Smooth muscle cell (in vitro differentiated cells): ENCODE results near the gene ASAH2. TPM values are rescaled to one million over a fixed set of nuclear protein-coding genes. Genes with fewer than 3 reads are reported as not detected.

Source experiments
- DNase-seq: peaks from one replicate; lab custom pipeline; 2025; ENCODE audit not compliant: unreplicated experiment; lab: John Stamatoyannopoulos, UW
- H2AFZ ChIP-seq: fragments of 200-600 bp; sonication (generic); 2 replicates; pipeline ENCODE4 v1.6.0; 2016; ENCODE audit warnings: antibody characterized with exemption, low read depth, mild to moderate bottlenecking
- H3F3A ChIP-seq: fragments of 200-600 bp; sonication (generic); 2 replicates; pipeline ENCODE4 v1.6.0; 2017; ENCODE audit warnings: antibody characterized with exemption, low read depth
- H3K27ac ChIP-seq: fragments of 200-600 bp; sonication (generic); 2 replicates; pipeline ENCODE4 v1.5.1; 2016; ENCODE audit warnings: low read depth, mild to moderate bottlenecking
- H3K27me3 ChIP-seq: fragments of 200-600 bp; sonication (generic); 2 replicates; pipeline ENCODE4 v1.6.1; 2016; ENCODE audit warnings: low read depth, mild to moderate bottlenecking
- H3K36me3 ChIP-seq: fragments of 200-600 bp; sonication (generic); 2 replicates; pipeline ENCODE4 v1.5.1; 2016; ENCODE audit warnings: low read depth
- H3K4me1 ChIP-seq: fragments of 200-600 bp; sonication (generic); 2 replicates; pipeline ENCODE4 v1.5.1; 2016; ENCODE audit warnings: low read depth
- H3K4me2 ChIP-seq: fragments of 200-600 bp; sonication (generic); 2 replicates; pipeline ENCODE4 v1.6.0; 2016; ENCODE audit warnings: mild to moderate bottlenecking
- H3K4me3 ChIP-seq: fragments of 200-600 bp; sonication (generic); 2 replicates; pipeline ENCODE4 v1.5.1; 2016; ENCODE audit warnings: mild to moderate bottlenecking
- H3K79me2 ChIP-seq: fragments of 200-600 bp; sonication (generic); 2 replicates; pipeline ENCODE4 v1.6.0; 2016; ENCODE audit warnings: low read depth, mild to moderate bottlenecking
- H3K9ac ChIP-seq: fragments of 200-600 bp; sonication (generic); 2 replicates; pipeline ENCODE4 v1.6.0; 2016; ENCODE audit warnings: low read depth
- H3K9me3 ChIP-seq: fragments of 200-600 bp; sonication (generic); replicated peaks from 2 replicates; pipeline ENCODE4 v1.5.1; 2016; ENCODE audit warnings: low read depth
- H4K20me1 ChIP-seq: fragments of 200-600 bp; sonication (generic); 2 replicates; pipeline ENCODE4 v1.6.0; 2016; ENCODE audit warnings: low read depth
- WGBS: methylation state at CpG from one replicate; pipeline ENCODE4 v1.1.7; 2016; ENCODE audit warnings: low lambda C conversion rate; 5-methylcytosine and 5-hydroxymethylcytosine counted together
- polyA plus RNA-seq: library from polyadenylated mRNA; unstranded; fragments of >200 nt; fragmentation: Nextera tagmentation; extraction: Ambion mirVana; gene quantifications from 2 replicates; pipeline ENCODE4 v1.2.1, GENCODE V29; 2016
- total RNA-seq: library from RNA; depleted of rRNA; stranded (reverse); fragments of >200 nt; gene quantifications from 2 replicates; pipeline ENCODE4 v1.2.3, GENCODE V29; 2014
- TF ChIP-seq, protein P1 (sequence below): fragments of 200-600 bp; sonication (generic); IDR thresholded peaks from 2 replicates; pipeline ENCODE4 v1.5.1; 2017; ENCODE audit warnings: borderline replicate concordance, mild to moderate bottlenecking, antibody characterized with exemption; ENCODE audit not compliant: insufficient read depth, poor library complexity, severe bottlenecking

ASAH2 gene
- total and polyA plus RNA-seq, 2 experiments from 2014 or later: 0.93 to 1.3 TPM

DNA sequence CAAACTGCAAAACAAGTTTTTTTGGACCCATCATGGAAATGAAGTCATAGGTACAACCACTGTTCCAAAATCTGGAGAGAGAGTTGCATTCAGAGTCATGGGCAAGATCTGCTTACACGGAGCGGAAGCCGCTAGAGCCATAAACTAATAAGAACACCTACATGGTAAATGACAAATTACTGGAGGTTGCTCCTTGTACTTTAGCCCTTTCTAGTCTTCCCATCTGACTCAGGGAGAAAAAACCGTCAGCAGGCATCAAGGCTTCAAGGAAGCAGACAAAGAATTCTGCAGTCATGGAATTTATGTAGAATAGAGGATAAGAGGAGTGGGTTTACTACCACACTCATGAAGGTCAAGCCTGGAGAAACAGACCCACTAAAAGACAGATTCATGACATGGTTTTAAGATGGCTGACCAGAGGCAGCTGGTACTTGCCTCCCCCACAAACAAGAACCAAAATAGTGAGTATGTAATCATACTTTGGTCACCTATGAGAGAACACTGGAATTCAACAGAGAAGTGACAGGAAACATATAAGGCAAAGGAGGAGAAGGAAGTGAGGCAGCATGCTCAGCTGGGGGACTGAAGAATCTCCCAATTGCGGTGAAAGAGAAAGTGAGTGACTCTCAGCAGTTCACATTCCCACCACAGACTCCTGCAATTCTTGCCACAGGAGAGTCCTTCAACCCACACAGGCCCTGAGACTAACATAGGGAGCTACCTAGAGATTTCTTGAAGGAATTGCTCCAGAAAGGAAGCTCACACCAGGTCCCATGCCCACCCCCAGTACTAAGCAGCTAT lies 42.4 kb upstream of the ASAH2 start:
- 91% methylated on average over 5 of the region's 5 CpGs for WGBS
- DNase-seq: no peak
- no peak overlapping the region for H3K27ac ChIP-seq
- no peaks in the 10 kb centered on the region for H4K20me1 ChIP-seq
- H3K4me1 ChIP-seq: no peaks in the 10 kb centered on the region
- H3K79me2 ChIP-seq: no peaks in the 10 kb centered on the region
- H3K4me2 ChIP-seq: no peak overlapping the region
- H3K9me3 ChIP-seq: no peaks in the 10 kb centered on the region
- no peak overlapping the region for H2AFZ ChIP-seq
- H3K4me3 ChIP-seq: no peak overlapping the region
- H3F3A ChIP-seq: no peaks in the 10 kb centered on the region
- H3K27me3 ChIP-seq: no peaks in the 10 kb centered on the region
- H3K36me3 ChIP-seq: no peaks in the 10 kb centered on the region
- no peak overlapping the region for H3K9ac ChIP-seq
- TF ChIP-seq, protein P1, sequence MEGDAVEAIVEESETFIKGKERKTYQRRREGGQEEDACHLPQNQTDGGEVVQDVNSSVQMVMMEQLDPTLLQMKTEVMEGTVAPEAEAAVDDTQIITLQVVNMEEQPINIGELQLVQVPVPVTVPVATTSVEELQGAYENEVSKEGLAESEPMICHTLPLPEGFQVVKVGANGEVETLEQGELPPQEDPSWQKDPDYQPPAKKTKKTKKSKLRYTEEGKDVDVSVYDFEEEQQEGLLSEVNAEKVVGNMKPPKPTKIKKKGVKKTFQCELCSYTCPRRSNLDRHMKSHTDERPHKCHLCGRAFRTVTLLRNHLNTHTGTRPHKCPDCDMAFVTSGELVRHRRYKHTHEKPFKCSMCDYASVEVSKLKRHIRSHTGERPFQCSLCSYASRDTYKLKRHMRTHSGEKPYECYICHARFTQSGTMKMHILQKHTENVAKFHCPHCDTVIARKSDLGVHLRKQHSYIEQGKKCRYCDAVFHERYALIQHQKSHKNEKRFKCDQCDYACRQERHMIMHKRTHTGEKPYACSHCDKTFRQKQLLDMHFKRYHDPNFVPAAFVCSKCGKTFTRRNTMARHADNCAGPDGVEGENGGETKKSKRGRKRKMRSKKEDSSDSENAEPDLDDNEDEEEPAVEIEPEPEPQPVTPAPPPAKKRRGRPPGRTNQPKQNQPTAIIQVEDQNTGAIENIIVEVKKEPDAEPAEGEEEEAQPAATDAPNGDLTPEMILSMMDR: no peak

DNA sequence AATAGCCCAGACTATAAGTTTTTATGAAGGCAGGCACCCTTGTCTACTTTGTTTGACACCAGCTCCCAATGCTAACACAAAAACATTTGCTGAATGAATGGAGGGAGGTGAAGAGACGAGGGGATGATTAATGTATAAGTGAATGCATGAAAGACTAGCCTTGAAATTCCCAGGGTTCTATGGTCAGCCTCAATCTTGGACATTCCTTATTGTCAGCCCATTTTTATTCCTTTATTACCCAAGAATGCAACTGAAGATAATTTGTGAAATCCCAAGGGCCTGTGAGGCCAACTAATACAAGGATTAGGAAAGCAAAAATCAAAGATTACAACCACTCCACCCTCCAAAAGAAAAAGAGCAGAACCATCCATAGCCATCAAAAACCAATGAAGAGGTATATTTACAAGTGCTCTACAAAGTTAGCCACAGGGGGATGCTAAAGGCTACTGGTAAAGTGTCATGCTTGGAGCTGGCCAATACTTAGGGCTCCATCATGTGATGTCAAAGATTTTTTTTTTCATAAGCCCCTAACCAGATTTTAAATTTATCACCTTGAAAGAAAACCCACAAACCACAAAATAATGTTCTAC lies 40.0 kb upstream of the ASAH2 start:
- DNase-seq: no peak
- Histone ChIP-seq H3F3A (no peaks in the 10 kb centered on the region), H3K4me3 (no peak overlapping the region), H2AFZ (no peak overlapping the region), H3K9me3 (no peaks in the 10 kb centered on the region), H3K36me3 (no peaks in the 10 kb centered on the region), H3K4me1 (no peaks in the 10 kb centered on the region), H3K4me2 (no peak overlapping the region), H3K27me3 (no peaks in the 10 kb centered on the region), H3K27ac (no peak overlapping the region), H3K9ac (no peak overlapping the region), H3K79me2 (no peaks in the 10 kb centered on the region), H4K20me1 (no peaks in the 10 kb centered on the region)
- WGBS: 70% methylated on average over 1 of the region's 1 CpG
- TF ChIP-seq, protein P1: no peak

DNA sequence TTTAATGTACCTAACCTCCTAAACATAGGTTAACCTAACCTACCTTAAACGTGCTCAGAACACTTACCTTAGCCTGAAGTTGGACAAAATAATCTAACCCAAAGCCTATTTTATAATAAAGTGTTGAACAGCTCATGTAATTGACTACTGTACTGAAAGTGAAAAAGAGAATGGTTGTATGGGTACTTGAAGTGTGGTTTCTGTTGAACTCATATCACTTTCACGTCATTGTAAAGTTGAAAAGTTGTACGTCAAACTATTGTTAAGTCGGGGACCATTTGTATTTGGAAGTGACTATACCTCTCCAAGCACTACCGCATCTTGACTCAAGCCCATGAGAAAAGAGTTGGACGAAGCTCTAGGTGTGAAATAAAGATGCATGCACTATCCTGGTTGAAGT lies 37.9 kb upstream of the ASAH2 start:
- Histone ChIP-seq H3K4me3 (no peak overlapping the region), H3K9ac (no peak overlapping the region), H3K36me3 (no peaks in the 10 kb centered on the region), H4K20me1 (no peaks in the 10 kb centered on the region), H3K9me3 (no peaks in the 10 kb centered on the region), H3K27me3 (peaks cover 6% of the 10 kb centered on the region), H2AFZ (no peak overlapping the region), H3K27ac (no peak overlapping the region), H3F3A (no peaks in the 10 kb centered on the region), H3K4me1 (no peaks in the 10 kb centered on the region), H3K79me2 (no peaks in the 10 kb centered on the region), H3K4me2 (no peak overlapping the region)
- 89% methylated on average over 6 of the region's 6 CpGs for WGBS
- DNase-seq: no peak
- TF ChIP-seq, protein P1: no peak
